Renal cortex interstitium (tissue), 11 donors: ENCODE data around the gene DDX10. TPM values are rescaled to one million over a fixed set of nuclear protein-coding genes. Genes with fewer than 3 reads are reported as not detected.
A peak's percentile ranks its signal among the peaks of the same experiment; 100 is the strongest.
"Not testable (repeated sequence)": the region's sequence is repeated elsewhere in the genome, so short reads cannot be mapped to it uniquely, and the experiment has no call there.

ENCODE experiments used
- DNase-seq, 11 donors: peaks; one replicate each; pipeline ENCODE4 v3.0.0-alpha.2; 2013; ENCODE audit warnings: low read depth in 9 of 11, low spot score in 4 of 11; ENCODE audit errors: extremely low read depth in 1 of 11
- polyA plus RNA-seq, 3 donors: library from polyadenylated mRNA; unstranded; fragments of 120-200 nt; gene quantifications; one replicate each; pipeline ENCODE4 v1.2.1, GENCODE V29; 2013; ENCODE audit not compliant: insufficient read length in 3 of 3

Gene DDX10
- polyA plus RNA-seq, 3 donors = 73.2 to 102 (median 85.4) TPM

- no peak for DNase-seq
Measured at GRCh38 chr11:108645970-108646369, 18.9 kb upstream of the DDX10 start.

- no peak for DNase-seq
Measured at GRCh38 chr11:108647387-108647700, 17.5 kb upstream of the DDX10 start.

DNA sequence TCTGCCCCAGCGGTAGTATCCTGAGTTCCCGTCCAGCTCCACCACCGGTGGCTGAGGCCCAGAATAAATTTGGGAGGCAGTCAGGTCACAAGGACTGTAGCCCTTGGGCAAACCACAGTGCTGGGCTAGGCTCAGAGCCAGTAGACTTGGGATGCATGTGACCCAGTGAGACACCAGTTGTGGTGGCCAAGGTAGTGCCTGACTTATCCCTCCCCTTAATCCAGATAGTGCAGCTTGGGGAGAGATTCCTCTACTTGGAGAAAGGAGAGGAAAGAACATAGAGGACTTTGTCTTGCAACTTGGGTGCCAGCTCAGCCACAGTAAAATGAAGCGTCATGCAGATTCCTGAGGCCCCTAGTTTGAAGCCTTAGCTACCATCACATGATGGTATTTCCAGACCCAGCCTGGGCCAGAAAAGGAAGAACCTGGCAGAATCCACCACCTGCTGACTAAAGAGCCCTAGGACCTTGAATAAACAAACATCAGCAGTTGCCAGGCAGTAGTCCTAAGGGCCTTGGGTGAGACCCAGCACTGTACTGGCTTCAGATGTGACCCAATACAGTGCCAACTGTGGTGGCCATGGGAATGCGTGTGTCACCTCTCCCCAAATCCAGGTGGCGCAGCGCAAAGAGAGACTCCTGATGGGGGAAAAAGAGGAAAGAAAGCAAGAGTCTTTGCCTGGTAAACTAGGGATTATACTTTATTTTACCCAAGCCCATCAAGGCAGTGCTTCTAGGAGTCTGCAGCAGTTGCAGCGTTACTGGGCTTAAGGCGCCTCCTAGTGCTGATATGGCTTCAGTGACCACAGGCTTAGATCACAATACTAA lies 17.0 kb upstream of the DDX10 start:
- DNase-seq = peak; percentile 44 to 72 (median 55)

DNA sequence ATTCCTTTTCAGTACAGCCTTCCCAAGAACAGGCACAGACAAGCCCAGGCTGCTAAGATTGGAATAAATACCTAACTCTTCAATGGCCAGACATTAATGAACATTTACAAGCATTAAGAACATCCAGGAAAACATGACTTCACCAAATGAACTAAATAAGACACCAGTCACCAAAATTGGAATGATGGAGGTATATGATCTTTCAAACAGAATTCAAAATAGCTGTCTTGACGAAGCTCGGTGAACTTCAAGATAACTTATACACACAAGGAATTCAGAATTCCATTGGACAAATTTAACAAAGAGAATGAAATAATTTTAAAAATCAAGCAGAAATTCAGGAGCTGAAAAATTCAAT lies 16.4 kb upstream of the DDX10 start:
- DNase-seq = no peak

GRCh38 chr11:108654100-108654499 lies 10.8 kb upstream of the DDX10 start:
- not testable (repeated sequence) for DNase-seq

DNA sequence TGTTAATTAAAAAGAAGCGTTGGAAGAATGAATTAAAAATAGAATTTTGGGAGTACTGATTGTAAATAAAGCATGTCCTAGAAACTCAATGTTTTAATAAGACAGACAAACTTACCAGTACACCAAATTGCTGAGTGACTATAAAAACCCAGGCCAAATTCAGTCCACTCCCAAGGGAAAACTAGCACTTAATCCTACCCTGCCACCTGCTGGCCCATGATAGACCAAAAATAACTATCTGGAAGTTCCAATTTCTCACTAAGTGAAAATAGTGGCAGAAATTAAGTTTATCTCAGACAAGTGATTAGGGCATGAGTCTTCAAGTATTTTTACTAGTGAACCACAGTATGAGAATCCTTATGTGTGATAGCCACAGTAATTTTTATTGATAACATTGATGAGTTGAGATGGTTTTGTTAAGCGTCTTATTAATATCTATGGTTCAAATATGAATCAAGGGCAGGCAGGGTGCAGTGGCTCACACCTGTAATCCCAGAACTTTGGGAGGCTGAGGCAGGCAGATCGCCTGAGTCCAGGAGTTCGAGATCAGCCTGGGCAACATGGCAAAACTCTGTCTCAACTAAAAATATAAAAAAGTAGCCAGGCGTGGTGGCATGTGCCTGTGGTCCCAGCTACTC lies 9.8 kb upstream of the DDX10 start:
- peak in 6 of 11 donors; percentile 6 to 20 (median 16) for DNase-seq

DNA sequence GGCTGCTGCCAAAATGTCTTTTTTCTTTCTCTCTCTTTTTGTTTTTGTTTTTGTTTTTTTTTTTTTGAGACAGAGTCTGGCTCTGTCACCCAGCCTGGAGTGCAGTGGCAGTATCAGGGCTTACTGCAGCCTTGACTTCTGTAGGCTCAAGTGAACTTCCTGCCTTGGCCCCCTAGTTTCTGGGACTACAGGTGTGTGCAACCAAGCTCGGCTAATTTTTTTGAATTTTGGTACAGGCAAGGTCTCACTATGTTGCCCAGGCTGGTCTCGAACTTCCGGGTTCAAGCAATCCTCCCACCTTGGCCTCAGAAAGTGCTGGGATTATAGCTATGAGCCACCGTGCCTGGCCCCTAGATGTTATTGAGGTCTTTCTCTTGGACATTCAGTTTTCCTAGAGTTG lies 2.2 kb upstream of the DDX10 start:
- no peak for DNase-seq

DNA sequence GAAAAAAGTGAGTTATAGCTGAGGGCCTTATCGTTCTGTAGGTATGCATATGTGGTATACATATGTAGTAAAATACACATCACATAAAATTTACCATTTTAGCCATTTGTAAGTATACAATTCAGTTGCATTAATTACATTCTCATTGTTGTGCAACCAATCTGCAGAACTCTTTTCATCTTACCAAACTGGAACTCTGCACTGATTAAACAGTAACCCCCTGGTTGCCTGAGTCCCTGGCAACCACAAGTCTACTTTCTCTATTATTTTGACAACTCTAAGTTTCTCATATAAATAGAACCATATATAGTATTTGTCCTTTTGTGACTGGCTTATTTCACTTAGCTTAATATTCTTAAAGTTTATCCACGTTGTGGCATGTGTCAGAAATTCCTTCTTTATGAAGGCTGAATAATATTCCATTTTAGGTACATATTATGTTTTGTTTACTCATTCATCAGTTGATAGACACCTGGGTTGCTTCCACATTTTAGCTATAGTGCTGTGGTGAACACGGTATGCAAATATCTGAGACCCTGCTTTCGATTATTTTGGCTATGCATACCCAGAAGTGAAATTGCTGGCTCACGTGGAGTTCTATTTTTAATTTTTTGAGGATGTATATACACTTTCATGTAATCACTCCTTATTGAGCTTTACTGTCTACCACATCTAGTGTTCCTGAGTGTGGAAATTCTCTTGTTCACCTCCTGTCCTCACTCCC lies 1.6 kb upstream of the DDX10 start:
- no peak for DNase-seq

GRCh38 chr11:108666373-108666772 lies 1.5 kb downstream of the DDX10 start:
- no peak for DNase-seq

DNA sequence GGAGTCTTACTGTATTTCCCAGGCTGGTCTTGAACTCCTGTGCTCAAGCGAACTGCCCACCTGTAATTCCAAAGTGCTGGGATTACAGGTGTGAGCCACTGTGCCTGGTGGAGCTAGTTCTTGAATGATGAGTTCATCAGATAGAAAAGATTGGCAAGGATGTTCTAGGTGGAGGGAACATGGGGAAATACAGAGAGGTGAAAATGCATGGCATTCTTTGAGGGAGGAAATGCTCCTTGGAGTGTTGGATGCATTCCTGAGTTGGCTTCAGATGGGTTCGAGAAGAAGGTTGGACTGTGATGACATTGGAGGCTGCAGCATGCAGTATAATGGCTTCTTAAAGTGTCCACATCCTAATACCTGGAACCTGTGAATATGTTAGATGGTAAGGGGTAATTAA lies 4.4 kb downstream of the DDX10 start:
- DNase-seq = no peak

- no peak for DNase-seq
Measured at GRCh38 chr11:108669711-108670110, 4.8 kb downstream of the DDX10 start.

DNA sequence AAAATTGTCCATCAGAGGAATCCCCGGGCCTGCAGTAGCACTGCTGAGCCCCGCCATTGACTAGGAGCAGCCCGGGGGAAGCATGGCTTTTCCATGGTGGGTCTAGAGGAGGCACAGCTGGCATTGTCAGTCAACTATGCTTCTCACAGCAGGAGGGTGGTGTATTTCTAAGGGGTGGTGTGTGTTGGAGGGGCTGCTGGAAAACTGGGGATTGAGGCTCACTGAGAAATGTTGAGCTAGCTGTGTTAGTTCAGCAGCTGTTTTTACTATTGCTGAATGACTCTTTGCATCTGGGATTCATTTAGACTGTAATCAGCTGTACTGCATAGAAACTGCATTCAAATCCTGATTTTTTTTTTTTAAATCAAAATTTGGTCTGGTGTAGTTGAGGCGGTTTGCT lies 5.6 kb downstream of the DDX10 start:
- DNase-seq = no peak

DNA sequence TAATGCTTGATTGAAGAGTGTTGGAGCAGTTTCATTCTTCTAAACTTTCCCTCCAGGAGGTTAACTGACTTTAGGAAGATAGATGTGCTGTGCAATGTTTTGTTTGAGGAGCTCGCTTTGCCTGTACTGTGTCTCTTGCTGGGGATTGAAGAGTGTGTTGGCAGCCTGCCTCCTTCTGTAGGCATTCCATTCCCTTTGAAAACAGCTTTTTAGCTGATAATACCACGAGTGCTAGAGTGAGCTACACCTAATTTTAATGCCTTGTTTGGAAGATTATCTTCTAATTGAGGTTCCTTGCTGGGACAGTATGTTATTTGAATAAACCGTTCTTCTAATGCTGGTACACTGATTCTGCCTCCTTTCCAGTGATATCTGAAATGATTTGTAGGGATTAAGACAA lies 7.2 kb downstream of the DDX10 start:
- DNase-seq = no peak

DNA sequence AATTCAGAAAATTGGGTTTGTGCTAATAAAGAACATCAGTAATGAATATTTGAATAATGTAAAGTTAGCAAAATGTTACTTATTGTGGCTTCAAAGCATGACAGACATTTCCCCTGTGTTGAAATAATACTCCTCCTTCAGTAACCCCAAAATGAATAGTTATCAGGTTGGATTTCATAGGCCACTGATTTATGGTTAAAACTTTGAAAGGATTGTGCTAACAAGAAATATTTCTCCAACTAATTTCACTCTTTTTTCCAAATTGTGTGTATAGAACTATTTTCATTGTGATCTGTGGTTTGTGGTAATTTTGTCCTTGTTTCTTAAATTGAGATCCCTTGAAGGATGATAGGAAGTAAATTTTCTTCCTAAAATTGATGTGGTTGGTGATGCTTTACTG lies 7.9 kb downstream of the DDX10 start:
- no peak for DNase-seq

DNA sequence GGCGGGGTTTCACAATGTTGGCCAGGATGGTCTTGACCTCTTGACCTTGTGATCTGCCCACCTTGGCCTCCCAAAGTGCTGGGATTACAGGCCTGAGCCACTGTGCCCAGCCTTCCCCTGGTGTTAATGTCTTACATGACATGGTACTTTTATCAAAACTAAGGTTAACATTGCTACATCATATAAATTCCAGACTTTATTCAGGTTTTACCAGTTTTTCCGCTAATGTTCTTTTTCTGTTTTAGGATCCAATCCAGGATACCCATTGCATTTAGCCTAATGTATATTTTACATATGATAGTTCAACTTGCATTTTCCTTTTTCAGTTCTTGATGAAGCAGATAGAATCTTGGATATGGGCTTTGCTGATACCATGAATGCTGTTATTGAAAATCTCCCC lies 14.2 kb downstream of the DDX10 start:
- no peak for DNase-seq

DNA sequence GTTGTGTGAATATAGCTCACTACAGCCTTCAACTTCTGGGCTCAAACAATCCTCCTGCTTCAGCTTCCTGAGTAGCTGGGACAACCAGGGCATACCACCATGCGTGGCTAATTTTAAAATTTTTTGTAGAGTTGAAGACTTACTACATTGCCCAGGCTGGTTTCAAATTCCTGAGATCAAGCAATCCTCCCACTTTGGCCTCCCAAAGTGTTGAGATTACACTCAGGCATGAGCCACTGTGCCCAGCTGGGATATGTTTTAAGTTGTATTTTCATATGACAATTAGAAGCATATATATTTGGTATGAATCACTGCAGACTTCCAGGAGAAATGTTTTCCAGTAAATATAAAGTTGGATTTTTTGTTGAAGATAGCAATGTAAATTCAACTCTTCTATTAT lies 15.4 kb downstream of the DDX10 start:
- no peak for DNase-seq

DNA sequence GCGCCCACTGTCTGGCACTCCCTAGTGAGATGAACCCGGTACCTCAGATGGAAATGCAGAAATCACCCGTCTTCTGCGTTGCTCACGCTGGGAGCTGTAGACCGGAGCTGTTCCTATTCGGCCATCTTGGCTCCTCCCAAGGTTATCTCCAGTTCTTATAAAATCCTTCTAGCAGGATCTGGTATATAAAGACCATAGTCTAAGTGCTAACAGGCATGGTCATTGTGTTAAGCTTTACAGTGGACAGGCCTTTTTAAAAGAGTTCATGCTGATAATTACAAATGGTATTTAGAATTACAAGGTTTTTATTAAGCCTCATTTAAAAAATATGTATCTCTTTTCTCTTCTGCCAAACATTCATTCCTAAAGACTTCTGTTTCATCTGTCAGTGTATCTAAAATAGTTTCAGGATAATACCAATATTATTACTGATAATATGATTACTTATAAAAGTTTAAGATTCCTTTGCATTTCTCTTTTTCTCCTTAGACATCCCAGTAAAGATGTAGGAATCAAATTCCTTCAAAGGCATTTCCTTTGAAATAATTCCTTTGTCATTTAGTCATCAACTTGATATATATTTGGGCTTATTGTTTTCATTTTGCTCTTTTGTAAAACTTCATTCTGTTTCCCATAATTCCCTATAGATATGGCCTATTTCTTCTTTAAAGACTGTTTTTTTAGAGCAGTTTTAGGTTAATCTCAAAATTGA lies 20.7 kb downstream of the DDX10 start:
- no peak for DNase-seq

DNA sequence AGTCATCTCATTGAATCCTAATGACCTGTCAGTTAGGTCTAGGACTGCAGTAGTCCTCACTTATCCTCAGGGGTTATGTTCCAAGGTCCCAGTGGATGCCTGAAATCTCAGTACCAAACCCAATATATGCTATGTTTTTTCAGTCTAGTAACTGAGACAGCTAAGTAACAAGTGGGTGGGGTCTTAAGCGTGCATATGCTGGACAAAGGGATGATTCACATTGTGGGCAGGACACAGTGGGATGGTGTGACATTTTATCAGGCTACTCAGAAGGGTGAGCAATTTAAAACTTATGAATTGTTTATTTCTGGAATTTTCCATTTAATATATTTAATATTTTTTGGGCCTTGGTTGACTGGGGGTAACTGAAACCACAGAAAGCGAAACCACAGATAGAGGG lies 29.0 kb downstream of the DDX10 start:
- no peak for DNase-seq

DNA sequence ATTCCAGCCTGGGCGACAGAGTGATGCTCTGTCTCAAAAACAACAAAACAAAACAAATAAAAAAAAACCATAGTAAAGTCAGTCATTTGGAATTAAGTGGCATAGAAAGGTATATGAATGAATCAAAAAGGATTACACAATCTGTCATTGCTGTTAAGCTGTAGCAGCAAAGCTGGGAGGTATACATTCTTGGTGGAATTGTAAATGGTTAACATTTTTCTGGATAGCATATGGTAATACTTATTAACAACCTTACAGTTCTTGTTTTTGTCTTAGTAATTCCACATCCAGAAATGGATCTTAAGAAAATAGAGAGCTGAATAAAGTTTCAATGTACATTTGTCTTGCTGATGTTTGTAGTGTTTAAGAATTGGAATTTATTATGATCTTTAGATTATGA lies 30.0 kb downstream of the DDX10 start:
- no peak for DNase-seq
